NCI-H510A treated with DMSO at 0.1 percent for 48 hours (cell line): Measurements from ENCODE around the gene RPS18.

Experiments
- DNase-seq: peaks from one replicate; lab custom pipeline; 2025; lab: John Stamatoyannopoulos, UW

The RPS18 gene

DNA sequence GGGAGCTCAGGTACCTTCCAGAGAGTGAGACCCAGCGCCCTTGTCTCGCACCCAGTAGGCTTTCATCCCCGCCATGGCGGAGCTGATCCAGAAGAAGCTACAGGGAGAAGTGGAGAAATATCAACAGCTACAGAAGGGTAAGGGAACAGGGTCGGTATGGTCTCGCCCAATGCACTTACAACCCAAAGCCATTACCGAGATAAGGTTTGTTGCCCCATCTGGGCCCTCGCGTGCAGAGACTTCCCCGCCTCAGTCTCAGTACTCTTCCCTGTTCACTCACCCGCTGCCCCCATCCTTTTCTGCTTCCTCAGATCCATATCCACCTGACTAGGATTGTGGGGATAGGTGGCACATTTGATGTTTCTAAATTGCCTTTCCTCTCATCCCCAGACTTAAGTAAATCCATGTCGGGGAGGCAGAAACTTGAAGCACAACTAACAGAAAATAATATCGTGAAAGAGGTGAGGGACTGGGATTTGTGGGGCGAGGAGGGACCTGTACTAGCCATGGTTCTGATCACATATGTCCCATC lies 18.0 kb downstream of the RPS18 start:
- no peak for DNase-seq

DNA sequence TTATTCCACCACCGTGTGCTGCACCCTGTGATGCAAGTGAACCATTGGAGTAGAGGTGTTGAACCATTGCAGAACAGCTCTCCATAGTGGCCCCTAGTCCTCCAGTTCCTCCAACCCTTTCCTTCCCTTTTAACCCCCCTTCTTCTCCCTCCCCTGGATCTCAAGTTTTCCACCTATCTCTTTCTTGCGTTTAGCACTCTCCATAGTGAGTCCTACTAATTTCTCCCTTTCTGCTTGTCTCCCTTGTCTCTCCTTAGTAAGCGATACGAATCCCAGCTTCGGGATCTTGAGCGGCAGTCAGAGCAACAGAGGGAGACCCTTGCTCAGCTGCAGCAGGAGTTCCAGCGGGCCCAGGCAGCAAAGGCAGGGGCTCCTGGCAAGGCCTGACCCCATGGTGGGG lies 18.6 kb downstream of the RPS18 start:
- DNase-seq, result no peak

- no peak for DNase-seq
Observed at GRCh38 chr6:33292996-33293682, 21.3 kb downstream of the RPS18 start.

DNA sequence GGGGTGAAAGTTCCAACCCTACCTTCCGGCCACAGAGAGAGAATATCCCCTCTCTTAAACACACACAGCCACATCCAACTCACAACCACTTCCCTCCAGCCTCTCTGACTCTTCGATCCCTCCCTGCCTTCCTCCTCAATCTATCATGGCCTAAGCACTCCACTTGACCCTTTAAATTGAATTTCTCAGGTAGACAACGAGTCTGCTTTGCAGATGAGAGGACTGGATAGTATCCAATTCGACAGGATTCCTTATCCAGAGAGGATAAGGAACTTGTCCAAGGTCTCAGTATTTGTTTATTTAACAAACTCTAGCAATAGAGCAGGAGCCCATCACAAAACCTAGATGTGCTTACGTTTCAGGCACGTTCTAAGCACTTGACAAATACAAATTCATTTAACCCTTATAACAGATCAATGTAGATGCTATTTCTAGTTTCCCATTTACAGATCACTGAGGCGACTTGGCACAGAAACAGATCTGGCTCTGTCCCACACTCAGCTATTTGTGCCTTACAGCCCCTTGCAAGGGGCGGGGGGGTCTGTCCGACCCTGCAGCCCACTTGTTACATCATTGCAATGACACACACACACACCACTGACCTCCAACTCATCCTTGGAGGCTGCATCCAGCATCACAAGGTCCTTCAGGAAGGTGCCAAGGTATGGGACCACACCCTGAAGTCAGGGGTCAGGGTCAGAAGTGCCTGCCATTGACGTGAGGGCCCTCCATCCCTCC lies 22.4 kb downstream of the RPS18 start:
- no peak for DNase-seq

DNA sequence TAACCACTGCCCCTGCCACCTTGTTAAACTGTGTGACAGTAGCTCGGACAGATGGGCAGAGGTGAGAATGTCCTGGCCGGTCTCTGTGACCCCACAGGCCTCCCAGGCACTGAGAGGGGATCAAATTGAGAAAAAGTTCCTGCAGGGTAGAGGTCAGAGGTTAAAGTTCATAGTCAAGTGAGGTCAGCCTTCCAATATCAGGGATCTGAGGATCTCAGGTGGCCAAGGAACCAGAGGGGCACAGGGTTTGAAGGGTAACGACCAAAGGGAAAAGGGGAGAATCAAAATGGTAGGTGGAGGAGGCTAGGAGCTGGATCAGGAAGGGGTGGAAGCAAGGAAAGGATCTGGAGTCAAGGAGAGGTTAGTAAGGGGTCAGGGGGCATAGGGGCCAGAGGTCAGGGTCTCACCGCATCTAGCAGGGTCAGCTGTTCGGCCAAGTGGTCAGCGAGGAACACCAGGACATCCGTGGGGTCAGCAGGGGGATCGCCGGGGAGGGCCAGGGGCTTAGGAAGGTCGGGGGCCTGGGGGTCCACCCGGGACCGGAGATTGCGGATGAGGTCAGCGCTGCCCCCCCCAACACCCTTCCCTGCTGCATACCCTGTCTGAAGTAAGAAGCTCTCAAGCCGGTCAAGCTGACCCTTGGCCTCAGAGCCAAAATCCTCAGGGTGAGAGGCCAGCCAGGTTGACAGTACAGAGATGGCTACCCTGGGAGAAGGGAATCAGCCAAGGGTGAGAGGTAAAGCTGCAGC lies 23.9 kb downstream of the RPS18 start:
- DNase-seq, result no peak

DNA sequence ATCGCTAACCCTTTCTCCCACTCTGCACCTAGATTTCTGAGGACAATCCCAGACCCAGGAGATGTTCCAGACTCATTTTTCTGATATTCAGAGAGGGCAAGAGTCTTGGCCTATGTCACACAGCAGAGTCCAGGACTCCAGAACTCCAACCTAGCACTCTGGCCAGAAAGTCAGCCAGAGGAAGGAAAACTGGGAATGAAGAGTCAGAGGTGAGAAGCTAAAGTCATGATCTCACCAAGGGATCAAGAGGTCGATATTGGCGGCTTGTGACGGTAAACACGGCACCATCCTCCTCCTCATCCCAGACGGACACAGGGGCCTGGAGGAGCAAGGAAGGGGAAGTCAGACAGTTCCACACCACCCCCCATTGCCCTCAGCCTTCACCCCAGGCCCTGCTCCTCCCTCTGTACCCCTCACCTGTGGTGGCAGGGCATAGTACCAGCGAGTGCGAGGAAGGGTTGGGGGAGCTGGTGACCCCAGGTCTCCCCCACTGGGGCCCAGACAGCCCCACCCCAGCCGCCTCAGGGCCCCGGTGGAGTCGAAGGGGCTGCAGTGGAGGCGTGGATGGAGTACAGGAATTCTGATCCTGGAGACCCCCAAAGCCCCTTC lies 25.0 kb downstream of the RPS18 start:
- no peak for DNase-seq

DNA sequence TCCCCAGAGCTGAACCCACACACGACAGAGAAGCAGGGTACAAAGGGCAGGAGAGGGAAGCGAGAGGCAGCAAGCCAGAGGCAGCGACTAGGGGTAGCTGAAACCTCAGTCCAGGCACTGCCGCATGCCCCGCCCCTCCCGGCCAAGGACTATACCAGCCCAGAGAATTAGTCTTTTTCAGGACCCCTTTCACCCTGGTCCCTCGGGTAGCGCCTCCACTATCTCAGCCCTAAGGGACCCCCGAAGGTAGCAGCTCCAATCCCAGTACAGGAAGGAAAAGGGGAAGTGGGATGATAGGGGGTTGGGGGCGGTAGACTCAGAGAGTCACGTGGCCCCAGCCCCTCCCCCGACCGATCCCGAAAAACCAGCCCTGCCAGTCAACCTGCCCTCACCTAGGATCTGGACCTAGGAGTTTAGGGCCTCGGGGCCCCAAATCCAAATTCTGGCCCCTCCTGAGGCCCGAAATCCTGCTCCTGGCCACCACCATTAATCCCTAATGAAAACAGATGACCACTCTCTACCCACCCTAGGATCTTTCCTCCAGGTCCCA lies 25.6 kb downstream of the RPS18 start:
- DNase-seq, result peak; percentile 49

- peak; percentile 58 for DNase-seq
Observed at GRCh38 chr6:33297956-33298772, 26.3 kb downstream of the RPS18 start.

GRCh38 chr6:33298773-33299236 lies 26.9 kb downstream of the RPS18 start, which contains the start of gene RGL2:
Gene RGL2, minus strand, starts transcription at chr6:33298942. Its CDS starts 332 bp downstream, at chr6:33298610.
- DNase-seq, result peak; percentile 58

- peak; percentile 95 for DNase-seq
Observed at GRCh38 chr6:33299237-33299944, 27.5 kb downstream of the RPS18 start.

DNA sequence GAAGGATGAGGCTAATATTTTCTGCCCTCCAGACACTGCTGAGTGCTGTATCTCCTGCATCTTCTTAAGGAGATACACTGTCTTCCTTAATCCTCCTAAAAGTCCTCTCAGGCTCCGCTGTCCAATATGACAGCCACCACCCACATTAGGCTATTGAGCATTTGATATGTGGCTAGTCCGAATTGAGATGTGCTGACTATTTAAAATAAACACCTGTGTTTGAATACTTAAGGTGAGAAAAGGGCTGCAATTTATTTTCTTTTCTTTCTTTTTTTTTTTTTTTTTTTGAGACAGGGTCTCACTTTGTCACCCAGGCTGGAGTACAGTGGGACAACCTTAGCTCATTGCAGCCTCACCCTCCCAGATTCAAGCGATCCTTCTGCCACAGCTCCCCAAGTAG lies 30.0 kb downstream of the RPS18 start:
- no peak for DNase-seq

DNA sequence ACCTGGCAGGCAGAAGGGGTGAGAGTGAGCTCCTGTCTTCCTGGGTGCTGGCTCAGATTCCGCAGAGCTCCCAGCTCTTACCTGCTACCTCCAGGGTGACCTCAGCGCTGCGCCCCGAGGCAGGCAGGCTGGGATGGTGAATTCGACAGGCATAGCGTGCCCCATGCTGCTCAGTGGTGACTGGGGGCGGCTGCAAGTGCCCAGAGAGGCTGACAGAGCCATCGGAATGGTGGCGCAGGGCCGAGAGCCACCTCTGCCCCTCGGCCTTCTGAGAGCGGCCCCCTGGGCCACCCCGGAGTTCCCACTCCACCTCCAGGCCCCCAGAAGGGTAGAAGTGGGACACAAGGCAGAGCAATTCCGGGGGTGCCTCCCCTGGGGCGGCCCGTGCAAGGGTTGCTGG lies 32.3 kb downstream of the RPS18 start:
- no peak for DNase-seq

DNA sequence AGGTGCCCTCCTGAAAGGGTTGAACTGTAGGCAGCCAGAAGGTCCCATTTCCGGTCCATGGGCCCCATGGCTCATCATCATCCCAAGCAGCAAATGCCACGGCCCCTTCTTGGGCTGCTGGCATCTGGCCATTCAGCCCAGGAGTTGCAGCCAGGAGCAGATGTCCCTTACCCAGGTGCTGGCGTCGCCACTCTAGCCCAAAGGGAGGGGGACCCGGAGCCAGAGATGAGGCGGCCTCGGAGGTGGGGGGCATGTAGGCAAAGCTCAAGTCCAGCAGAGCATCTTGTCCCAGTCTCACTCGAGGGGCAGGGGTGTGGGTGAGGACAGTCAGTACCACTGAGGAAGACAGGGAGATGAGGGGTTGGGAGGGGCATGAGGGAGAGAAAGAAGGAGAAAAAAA lies 33.2 kb downstream of the RPS18 start:
- DNase-seq, result no peak

- DNase-seq, result no peak
Observed at GRCh38 chr6:33306356-33306755, 34.5 kb downstream of the RPS18 start.

GRCh38 chr6:33312361-33313104 lies 40.7 kb downstream of the RPS18 start:
- DNase-seq, result peak; percentile 86

- DNase-seq, result peak; percentile 73
Observed at GRCh38 chr6:33313105-33313708, 41.3 kb downstream of the RPS18 start.

DNA sequence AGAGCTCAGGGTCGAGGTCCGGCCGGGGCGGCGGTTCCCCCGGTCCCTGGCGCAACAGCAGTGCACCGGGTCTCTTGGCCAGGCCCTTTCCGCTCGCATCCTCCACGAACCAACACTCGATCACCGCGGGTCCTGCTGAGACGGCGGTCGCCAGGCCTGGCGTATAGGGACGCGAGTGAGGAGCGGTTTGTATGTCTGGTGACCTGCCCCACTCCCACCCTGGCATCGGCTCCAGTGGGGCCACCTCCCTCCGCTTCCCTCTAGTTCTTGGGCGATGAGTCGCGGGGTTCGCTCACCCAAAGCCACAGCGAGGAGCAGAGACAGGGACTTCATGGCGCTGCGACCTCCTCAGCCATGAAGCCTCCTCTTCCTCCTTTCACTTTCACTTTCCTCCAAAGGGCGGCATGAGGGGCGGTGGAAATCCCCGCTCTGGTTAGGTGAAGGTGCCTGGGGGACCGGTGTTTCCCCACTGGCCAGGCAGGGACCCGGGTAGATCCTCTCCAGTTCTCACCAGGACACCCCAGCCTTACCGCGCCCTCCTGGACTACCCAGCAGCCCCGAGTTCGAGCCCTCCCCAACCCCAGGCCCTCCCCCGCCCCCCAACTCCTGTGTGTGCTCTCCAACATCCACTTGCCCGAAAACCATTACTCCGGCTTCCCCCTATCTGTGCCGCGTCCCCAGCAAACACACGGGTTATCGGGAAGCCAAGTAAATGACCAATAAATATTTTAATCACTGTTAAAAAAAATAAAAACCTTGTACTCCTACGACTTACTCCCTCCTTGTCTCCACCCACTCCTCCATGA lies 42.0 kb downstream of the RPS18 start, which contains the start of gene TAPBP:
Gene TAPBP (minus strand): TSS at position 370 of the 806 bp plus-strand sequence. CDS start 37 bp downstream, at position 333.
- peak; percentile 73 for DNase-seq

- DNase-seq, result peak; percentile 66
Observed at GRCh38 chr6:33314515-33314942, 42.7 kb downstream of the RPS18 start.
